Cardiac fibroblast (primary cell): ENCODE data around the gene RASAL1.

ENCODE experiments used
- DNase-seq, 2 donors: peaks; one replicate each; pipeline versions ENCODE4 v3.0.0 to v3.0.0-alpha.2; 2010; ENCODE audit warnings: low read depth in 2 of 2
- H3K4me3 ChIP-seq, 2 donors: replicated peaks in 1 of 2; 1 replicate in 1 of 2; 2 replicates in 1 of 2; pipeline ENCODE4 v1.5.1; 2011; ENCODE audit warnings: low read depth in 2 of 2, low read length in 2 of 2, mild to moderate bottlenecking in 2 of 2, moderate library complexity in 1 of 2
- TF ChIP-seq, protein P1 (sequence below): IDR thresholded peaks from one replicate; pipeline ENCODE4 v1.5.1; 2011; ENCODE audit warnings: low read depth, mild to moderate bottlenecking, low read length, inconsistent platforms

The RASAL1 gene

DNA sequence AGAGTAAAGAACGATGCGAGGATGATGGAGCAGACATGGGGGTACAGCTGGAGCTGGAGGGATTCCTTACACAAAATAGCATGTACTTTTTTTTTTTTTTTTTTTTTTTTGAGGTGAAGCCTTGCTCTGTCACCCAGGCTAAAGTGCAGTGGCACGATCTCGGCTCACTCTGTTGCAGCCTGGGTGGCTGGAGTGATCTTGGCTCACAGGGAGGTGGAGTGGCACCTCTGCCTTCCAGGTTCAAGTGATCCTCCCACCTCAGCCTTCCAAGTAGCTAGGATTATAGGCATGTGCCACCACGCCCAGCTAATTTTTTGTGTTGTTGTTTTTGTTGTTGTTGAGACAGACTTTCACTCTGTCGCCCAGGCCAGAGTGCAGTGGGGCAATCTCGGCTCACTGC is 5.1 kb upstream of the RASAL1 start:
- no peak overlapping the region for H3K4me3 ChIP-seq
- no peak for DNase-seq
- TF ChIP-seq, protein P1, sequence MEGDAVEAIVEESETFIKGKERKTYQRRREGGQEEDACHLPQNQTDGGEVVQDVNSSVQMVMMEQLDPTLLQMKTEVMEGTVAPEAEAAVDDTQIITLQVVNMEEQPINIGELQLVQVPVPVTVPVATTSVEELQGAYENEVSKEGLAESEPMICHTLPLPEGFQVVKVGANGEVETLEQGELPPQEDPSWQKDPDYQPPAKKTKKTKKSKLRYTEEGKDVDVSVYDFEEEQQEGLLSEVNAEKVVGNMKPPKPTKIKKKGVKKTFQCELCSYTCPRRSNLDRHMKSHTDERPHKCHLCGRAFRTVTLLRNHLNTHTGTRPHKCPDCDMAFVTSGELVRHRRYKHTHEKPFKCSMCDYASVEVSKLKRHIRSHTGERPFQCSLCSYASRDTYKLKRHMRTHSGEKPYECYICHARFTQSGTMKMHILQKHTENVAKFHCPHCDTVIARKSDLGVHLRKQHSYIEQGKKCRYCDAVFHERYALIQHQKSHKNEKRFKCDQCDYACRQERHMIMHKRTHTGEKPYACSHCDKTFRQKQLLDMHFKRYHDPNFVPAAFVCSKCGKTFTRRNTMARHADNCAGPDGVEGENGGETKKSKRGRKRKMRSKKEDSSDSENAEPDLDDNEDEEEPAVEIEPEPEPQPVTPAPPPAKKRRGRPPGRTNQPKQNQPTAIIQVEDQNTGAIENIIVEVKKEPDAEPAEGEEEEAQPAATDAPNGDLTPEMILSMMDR = no peak

DNA sequence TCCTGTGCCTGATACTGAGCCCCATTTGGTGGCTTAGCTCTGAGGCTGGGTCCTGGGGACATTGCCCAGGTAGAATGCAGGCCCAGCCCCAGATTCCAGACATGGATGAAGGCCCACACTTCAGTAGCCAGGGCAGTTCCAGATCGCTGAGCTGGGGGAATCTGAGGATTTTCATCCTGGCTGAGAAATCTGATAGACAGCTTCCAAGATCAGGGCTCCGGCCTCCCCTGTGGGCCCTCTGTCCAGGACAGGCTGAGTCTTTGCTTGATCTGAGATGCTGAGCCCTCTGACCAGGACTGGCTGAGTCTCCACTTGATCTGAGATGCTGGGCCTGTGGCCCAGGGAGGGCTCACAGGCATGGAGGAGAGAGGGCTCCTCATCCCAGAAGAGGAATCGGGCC is 3.3 kb upstream of the RASAL1 start:
- TF ChIP-seq, protein P1 = no peak
- H3K4me3 ChIP-seq = no peak overlapping the region

DNA sequence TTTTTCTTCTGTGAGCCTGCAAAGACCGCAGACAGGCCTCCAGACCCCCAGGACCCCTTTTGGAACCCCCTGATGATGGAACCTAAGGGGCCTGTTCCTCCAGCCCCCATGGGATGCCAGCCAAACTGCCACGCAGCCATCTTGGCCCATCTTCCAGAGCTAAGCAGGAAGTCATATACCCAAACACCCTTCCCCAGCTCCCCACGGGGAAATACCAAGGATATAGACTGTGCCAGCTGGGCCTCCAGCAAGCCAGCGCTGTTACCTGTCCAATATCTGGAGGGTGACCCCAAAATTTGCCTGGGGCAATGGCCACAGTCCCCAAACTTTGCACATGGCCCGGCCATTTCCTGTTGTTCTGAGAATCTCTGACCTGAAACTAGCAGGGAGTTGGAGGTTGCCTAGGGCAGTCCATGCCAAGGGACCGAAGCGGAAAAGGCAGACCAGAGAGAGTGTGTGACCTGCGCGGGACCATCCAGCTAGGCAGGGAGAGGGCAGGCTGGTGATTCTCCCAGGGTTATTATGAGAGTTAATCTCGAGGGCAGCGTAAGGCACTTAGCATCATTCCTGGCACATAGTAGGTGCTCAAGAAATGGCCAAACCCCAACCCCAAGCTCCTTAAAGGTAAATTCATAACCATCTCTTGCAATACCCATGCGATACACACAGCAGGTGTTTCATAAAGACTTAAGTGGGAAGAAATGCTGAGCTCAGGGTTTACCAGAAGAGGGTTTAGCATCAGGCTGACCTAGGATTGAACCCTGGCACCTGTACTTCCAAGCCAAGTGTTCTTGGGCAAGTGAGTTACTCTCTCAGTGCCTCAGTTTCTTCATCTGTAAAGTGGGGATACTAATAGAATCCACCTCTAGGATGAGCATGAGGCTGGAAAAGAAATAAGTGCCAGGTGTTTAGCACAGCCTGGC is 2.6 kb upstream of the RASAL1 start:
- DNase-seq = no peak
- TF ChIP-seq, protein P1 = no peak
- no peak overlapping the region for H3K4me3 ChIP-seq

More for the DNA sequence above, 3.3 kb upstream of the RASAL1 start:
- no peak for DNase-seq

DNA sequence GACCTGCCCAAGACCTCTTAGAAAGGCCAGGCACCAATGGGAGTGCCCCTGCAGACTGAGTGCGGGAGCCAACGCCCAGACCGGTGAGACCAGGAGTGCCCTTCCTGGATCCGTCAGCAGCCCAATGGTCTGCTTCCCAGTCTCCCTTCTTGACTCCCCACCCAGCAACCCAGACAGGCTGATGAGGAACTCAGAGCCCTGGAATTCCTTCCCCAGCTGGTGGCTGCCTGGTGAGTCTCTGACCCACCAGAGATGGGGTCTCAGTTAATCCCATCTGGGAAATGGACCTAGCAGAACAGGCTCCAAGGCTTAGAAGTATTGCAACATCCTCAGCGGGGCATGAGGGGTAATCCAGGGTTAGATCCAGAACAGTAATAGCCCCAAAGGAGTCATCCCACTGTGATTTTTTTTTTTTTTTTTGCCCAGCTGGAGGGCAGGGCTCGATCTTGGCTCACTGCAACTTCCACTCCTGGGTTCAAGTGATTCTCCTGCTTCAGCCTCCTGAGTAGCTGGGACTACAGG is 1.5 kb upstream of the RASAL1 start:
- no peak overlapping the region for H3K4me3 ChIP-seq
- no peak for DNase-seq
- TF ChIP-seq, protein P1 = no peak

DNA sequence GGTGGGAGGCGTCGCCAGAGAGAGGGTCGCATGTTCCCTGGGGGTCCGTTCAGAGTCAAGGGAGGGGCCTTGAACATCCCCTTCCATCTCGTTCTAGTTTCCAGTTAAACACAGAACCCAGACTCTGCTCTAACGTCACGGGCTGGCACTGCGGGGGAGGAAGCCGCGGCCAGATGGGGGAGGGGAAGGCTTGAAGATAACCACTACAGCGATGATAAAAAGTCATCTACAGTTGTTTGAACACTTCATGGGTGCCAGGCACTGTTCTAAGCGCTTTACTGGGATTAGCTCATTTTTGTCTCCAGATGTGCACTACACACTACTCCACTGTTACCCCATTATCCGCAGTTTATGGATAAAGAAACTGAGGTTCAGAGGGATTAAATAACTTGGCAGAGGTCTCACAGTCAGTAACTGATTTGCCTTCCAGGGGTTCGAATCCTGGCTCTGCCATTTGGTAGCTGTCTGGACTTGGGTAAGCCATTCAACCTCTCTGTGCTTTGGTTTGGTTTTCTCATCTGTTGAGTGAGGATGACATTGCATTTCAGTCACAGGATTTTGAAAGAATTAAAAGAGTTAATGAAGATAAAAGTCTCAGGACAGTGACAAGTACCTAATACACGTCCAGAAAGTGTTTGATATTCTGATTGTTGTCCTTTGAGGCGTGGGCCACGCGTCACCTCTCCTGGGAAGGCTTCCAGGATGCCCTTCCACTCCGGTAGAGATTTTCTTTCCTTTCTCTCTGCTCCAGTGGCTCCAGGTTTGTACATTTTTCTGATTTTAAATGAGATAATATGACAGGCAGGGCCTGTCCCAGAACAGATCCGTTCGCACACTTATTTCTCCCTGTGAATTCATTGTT is 798 bp upstream of the RASAL1 start:
- TF ChIP-seq, protein P1 = no peak
- no peak for DNase-seq
- H3K4me3 ChIP-seq = no peak overlapping the region

DNA sequence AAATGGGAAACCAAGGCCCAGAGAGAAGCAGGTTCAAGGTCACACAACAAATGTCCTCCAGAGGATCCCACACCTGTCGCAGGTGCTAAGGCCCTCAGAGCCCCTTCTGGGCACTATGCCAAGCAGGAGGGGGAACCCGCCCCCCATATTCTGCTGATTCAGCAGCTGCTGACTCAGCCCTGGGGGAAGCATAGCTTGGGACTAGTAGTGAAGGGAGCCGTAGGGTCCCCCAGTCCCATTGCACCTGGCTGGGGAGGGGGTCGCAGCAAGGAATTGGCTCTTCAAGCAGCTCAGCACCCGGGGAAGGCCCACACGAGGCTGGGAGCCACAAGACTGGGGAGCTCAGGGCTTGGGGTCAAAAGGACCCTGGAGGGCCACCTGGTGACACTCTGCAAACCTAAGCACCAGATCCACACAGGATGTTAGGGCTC is 1.0 kb downstream of the RASAL1 start:
- TF ChIP-seq, protein P1 = no peak

More for the DNA sequence above, 1.0 kb downstream of the RASAL1 start:
- H3K4me3 ChIP-seq = no peak overlapping the region
- DNase-seq = no peak
